Measurements from ENCODE around the gene TXNIP.

The TXNIP gene

GRCh38 chr1:145994391-145995120 is 1.8 kb downstream of the TXNIP start:
- peaks cover 45% of the 10 kb centered on the region for H3K36me3 ChIP-seq (ENCODE audit: control insufficient read depth, insufficient read depth, low read length)

GRCh38 chr1:145993618-145994390 is 2.6 kb downstream of the TXNIP start:
- Histone ChIP-seq H3K9me3 (ENCODE audit: control insufficient read depth, low read length) (peaks cover 9% of the 10 kb centered on the region), H3K36me3 (ENCODE audit: control insufficient read depth, insufficient read depth, low read length) (peaks cover 45% of the 10 kb centered on the region), H3K27me3 (ENCODE audit: control insufficient read depth, insufficient read depth, low read length) (no peaks in the 10 kb centered on the region), H3K4me1 (peaks cover 7% of the 10 kb centered on the region), H3K4me3 (ENCODE audit: low read depth, low read length) (peak overlapping the region; percentile 100), H3K27ac (peak overlapping the region; percentile 100), H3K79me2 (peaks cover 34% of the 10 kb centered on the region), H3K9ac (peak overlapping the region; percentile 99), H2AFZ (no peak overlapping the region), H3K4me2 (ENCODE audit: low read length) (peak overlapping the region; percentile 72)
- TF ChIP-seq, protein P1, sequence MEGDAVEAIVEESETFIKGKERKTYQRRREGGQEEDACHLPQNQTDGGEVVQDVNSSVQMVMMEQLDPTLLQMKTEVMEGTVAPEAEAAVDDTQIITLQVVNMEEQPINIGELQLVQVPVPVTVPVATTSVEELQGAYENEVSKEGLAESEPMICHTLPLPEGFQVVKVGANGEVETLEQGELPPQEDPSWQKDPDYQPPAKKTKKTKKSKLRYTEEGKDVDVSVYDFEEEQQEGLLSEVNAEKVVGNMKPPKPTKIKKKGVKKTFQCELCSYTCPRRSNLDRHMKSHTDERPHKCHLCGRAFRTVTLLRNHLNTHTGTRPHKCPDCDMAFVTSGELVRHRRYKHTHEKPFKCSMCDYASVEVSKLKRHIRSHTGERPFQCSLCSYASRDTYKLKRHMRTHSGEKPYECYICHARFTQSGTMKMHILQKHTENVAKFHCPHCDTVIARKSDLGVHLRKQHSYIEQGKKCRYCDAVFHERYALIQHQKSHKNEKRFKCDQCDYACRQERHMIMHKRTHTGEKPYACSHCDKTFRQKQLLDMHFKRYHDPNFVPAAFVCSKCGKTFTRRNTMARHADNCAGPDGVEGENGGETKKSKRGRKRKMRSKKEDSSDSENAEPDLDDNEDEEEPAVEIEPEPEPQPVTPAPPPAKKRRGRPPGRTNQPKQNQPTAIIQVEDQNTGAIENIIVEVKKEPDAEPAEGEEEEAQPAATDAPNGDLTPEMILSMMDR (IDR thresholded peaks at IDR 0.05): no peak

More at GRCh38 chr1:145994391-145995120, 1.8 kb downstream of the TXNIP start:
- no peak overlapping the region for H2AFZ ChIP-seq
- peak overlapping the region; percentile 100 for H3K4me3 ChIP-seq (ENCODE audit: low read depth, low read length)
- peak overlapping the region; percentile 100 for H3K27ac ChIP-seq
- TF ChIP-seq, protein P1 (IDR thresholded peaks at IDR 0.05): no peak
- H3K79me2 ChIP-seq: peaks cover 34% of the 10 kb centered on the region
- peak overlapping the region; percentile 72 for H3K4me2 ChIP-seq (ENCODE audit: low read length)
- peaks cover 9% of the 10 kb centered on the region for H3K4me1 ChIP-seq
- peaks cover 9% of the 10 kb centered on the region for H3K9me3 ChIP-seq (ENCODE audit: control insufficient read depth, low read length)
- no peaks in the 10 kb centered on the region for H3K27me3 ChIP-seq (ENCODE audit: control insufficient read depth, insufficient read depth, low read length)
- H3K9ac ChIP-seq: peak overlapping the region; percentile 99

DNA sequence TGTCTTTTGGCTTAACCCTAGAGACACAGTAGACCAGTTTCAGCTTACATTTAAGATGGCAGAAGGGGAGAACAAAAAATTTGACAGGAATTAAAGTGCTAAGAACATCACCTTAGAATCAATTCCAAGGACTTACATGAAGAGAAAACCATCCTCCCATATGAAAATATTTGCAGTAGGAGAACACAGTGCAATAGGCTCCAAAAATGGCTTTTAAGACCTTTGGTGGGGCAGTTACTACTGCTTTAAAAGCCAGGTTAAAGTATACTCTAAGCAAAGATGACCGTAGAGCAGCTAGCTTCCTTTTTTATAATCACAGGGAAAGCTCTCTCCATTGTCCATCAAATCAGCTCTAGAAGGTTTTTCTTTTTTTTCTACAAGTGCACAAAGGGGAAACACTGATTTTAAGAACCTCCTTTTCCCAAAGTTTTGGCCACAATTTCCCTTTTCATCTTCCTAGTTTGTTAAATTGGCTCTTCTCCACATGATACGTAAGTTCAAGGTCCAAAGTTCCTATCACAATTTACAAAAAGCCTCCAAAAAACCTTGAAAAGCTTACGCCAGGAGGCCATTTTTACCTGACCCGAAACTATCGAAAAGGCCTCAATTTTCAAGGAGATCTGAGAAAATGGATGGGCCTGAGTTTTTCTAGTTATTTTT is 3.3 kb downstream of the TXNIP start:
- H3K27me3 ChIP-seq (ENCODE audit: control insufficient read depth, insufficient read depth, low read length): no peaks in the 10 kb centered on the region
- H3K79me2 ChIP-seq: peaks cover 34% of the 10 kb centered on the region
- H3K4me2 ChIP-seq (ENCODE audit: low read length): peak overlapping the region; percentile 72
- H2AFZ ChIP-seq: no peak overlapping the region
- TF ChIP-seq, protein P1 (IDR thresholded peaks at IDR 0.05): no peak
- peak overlapping the region; percentile 100 for H3K4me3 ChIP-seq (ENCODE audit: low read depth, low read length)
- H3K4me1 ChIP-seq: peaks cover 9% of the 10 kb centered on the region
- H3K36me3 ChIP-seq (ENCODE audit: control insufficient read depth, insufficient read depth, low read length): peaks cover 45% of the 10 kb centered on the region
- H3K9ac ChIP-seq: peak overlapping the region; percentile 99
- H3K27ac ChIP-seq: peak overlapping the region; percentile 100
- H3K9me3 ChIP-seq (ENCODE audit: control insufficient read depth, low read length): peaks cover 9% of the 10 kb centered on the region

DNA sequence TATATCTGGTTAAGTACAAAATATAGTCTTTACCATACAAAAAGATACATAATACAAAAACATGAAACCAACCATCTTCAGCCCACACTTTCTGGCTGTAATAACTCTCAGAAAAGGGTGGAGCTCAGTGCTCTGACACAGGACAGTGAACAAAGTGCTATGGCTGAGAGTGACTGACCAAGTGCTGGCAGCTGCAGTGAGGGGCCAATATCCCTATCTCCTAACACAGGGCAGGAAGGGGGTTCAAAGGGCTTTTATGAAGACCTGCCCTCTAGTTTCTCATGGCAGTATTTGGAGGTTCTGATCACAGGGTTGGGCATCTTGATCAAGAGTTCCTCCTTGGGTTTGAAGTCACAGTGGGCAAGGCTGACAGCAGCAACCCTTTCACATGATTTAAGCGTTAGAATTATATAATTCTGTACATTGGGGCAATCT is 3.9 kb downstream of the TXNIP start:
- Histone ChIP-seq H3K4me2 (ENCODE audit: low read length) (peak overlapping the region; percentile 72), H3K27me3 (ENCODE audit: control insufficient read depth, insufficient read depth, low read length) (no peaks in the 10 kb centered on the region), H3K27ac (peak overlapping the region; percentile 100), H3K36me3 (ENCODE audit: control insufficient read depth, insufficient read depth, low read length) (peaks cover 45% of the 10 kb centered on the region), H2AFZ (no peak overlapping the region), H3K9ac (peak overlapping the region; percentile 99), H3K9me3 (ENCODE audit: control insufficient read depth, low read length) (peaks cover 9% of the 10 kb centered on the region), H3K79me2 (peaks cover 34% of the 10 kb centered on the region), H3K4me3 (ENCODE audit: low read depth, low read length) (peak overlapping the region; percentile 100), H3K4me1 (peaks cover 8% of the 10 kb centered on the region)
- TF ChIP-seq, protein P1 (IDR thresholded peaks at IDR 0.05): no peak

Data from parathyroid adenoma (tissue), 2 donors.